Suppressor macrophage treated with lipopolysaccharide for 4 hours (primary cell): ENCODE measurements around the gene GCFC2.
"Not testable (repeated sequence)": the region's sequence is repeated elsewhere in the genome, so short reads cannot be mapped to it uniquely, and the experiment has no call there.

Experiments
- DNase-seq: peaks from one replicate; pipeline ENCODE4 v3.0.0-alpha.2; 2020

The GCFC2 gene

GRCh38 chr2:75676464-75676863, 34.3 kb downstream of the GCFC2 start:
- no peak for DNase-seq

- no peak for DNase-seq
Observed at GRCh38 chr2:75675908-75676307, 34.8 kb downstream of the GCFC2 start.

GRCh38 chr2:75675423-75675822, 35.3 kb downstream of the GCFC2 start:
- not testable (repeated sequence) for DNase-seq

GRCh38 chr2:75667884-75668283, 42.8 kb downstream of the GCFC2 start:
- DNase-seq = no peak

- no peak for DNase-seq
Observed at GRCh38 chr2:75666911-75667310, 43.8 kb downstream of the GCFC2 start.

GRCh38 chr2:75657798-75658197, 52.9 kb downstream of the GCFC2 start:
- DNase-seq = no peak

GRCh38 chr2:75656563-75656962, 54.2 kb downstream of the GCFC2 start:
- DNase-seq = no peak

GRCh38 chr2:75655861-75656260, 54.9 kb downstream of the GCFC2 start:
- no peak for DNase-seq

- no peak for DNase-seq
Observed at GRCh38 chr2:75654012-75654411, 56.7 kb downstream of the GCFC2 start.

GRCh38 chr2:75647771-75648170, 62.9 kb downstream of the GCFC2 start:
- no peak for DNase-seq

- DNase-seq = peak; percentile 89
Observed at GRCh38 chr2:75646583-75647425, 63.9 kb downstream of the GCFC2 start, which contains the start of gene MRPL19. MRPL19 (plus strand) TSS chr2:75646783; CDS start chr2:75646808, 25 bp downstream.

GRCh38 chr2:75646090-75646582, 64.6 kb downstream of the GCFC2 start:
- no peak for DNase-seq

GRCh38 chr2:75645643-75646042, 65.1 kb downstream of the GCFC2 start:
- DNase-seq = no peak

- DNase-seq = no peak
Observed at GRCh38 chr2:75643980-75644379, 66.7 kb downstream of the GCFC2 start.

- DNase-seq = no peak
Observed at GRCh38 chr2:75641587-75641986, 69.1 kb downstream of the GCFC2 start.

- peak; percentile 68 for DNase-seq
Observed at GRCh38 chr2:75640621-75641121, 70.0 kb downstream of the GCFC2 start.

GRCh38 chr2:75637568-75637967, 73.1 kb downstream of the GCFC2 start:
- DNase-seq = no peak

- no peak for DNase-seq
Observed at GRCh38 chr2:75634945-75635344, 75.8 kb downstream of the GCFC2 start.

GRCh38 chr2:75633620-75634019, 77.1 kb downstream of the GCFC2 start:
- no peak for DNase-seq

- no peak for DNase-seq
Observed at GRCh38 chr2:75632813-75633212, 77.9 kb downstream of the GCFC2 start.

- DNase-seq = no peak
Observed at GRCh38 chr2:75632091-75632701, 78.5 kb downstream of the GCFC2 start.

- DNase-seq = peak; percentile 65
Observed at GRCh38 chr2:75627902-75628504, 82.7 kb downstream of the GCFC2 start.

GRCh38 chr2:75622929-75623328, 87.8 kb downstream of the GCFC2 start:
- no peak for DNase-seq

- no peak for DNase-seq
Observed at GRCh38 chr2:75622500-75622899, 88.2 kb downstream of the GCFC2 start.
